Urinary bladder (tissue), 4 donors: ENCODE measurements around the gene TMEM263. TPM values are rescaled to one million over a fixed set of nuclear protein-coding genes. Genes with fewer than 3 reads are reported as not detected.
"Not testable (repeated sequence)": the region's sequence is repeated elsewhere in the genome, so short reads cannot be mapped to it uniquely, and the experiment has no call there.

Experiments used
- DNase-seq: peaks from one replicate; pipeline ENCODE4 v3.0.0-alpha.2; 2015; ENCODE audit errors: extremely low spot score
- H3K27ac ChIP-seq: one replicate; pipeline ENCODE4 v1.5.1; 2013; ENCODE audit warnings: low read depth, mild to moderate bottlenecking, moderate library complexity
- H3K36me3 ChIP-seq: one replicate; pipeline ENCODE4 v1.6.1; 2013; ENCODE audit warnings: mild to moderate bottlenecking, moderate library complexity; ENCODE audit not compliant: insufficient read depth
- H3K4me1 ChIP-seq: one replicate; pipeline ENCODE4 v1.6.1; 2013; ENCODE audit warnings: mild to moderate bottlenecking, moderate library complexity; ENCODE audit not compliant: insufficient read depth
- H3K4me3 ChIP-seq: one replicate; pipeline ENCODE4 v1.5.1; 2013; ENCODE audit warnings: low read depth, low read length
- WGBS: extraction: QIAGEN DNeasy Blood & Tissue Kit; methylation state at CpG from one replicate; pipeline ENCODE4 v1.1.7; 2013; 5-methylcytosine and 5-hydroxymethylcytosine counted together
- polyA plus RNA-seq: library from polyadenylated mRNA; stranded (reverse); fragments of 200-250 nt; gene quantifications from one replicate; pipeline ENCODE4 v1.2.3, GENCODE V29; 2013
- total RNA-seq: library from RNA; depleted of rRNA; stranded (reverse); fragments of >200 nt; gene quantifications from one replicate; pipeline ENCODE4 v1.2.3, GENCODE V29; 2014
- donor health status: healthy with polysubstance abuse.
- donor health status: healthy.

The TMEM263 gene
- total and polyA plus RNA-seq, 2 donors, result 21.5 to 183 TPM

GRCh38 chr12:106923594-106923993 lies 32.1 kb upstream of the TMEM263 start:
- H3K27ac ChIP-seq, DNase-seq, H3K4me3 ChIP-seq, H3K4me1 ChIP-seq, H3K36me3 ChIP-seq: not testable (repeated sequence)
- 92% methylated on average over 2 of the region's 2 CpGs for WGBS

- H3K4me1 ChIP-seq, result no peaks in the 10 kb centered on the region
- H3K4me3 ChIP-seq, result no peak overlapping the region
- DNase-seq, result no peak
- H3K27ac ChIP-seq, result no peak overlapping the region
- H3K36me3 ChIP-seq, result no peaks in the 10 kb centered on the region
- 72% methylated on average over 3 of the region's 3 CpGs for WGBS
Observed at GRCh38 chr12:106924268-106924861, 31.3 kb upstream of the TMEM263 start.

GRCh38 chr12:106926657-106927056 lies 29.1 kb upstream of the TMEM263 start:
- H3K36me3 ChIP-seq, result no peaks in the 10 kb centered on the region
- WGBS, result 100% methylated on average over 1 of the region's 1 CpG
- no peak for DNase-seq
- no peaks in the 10 kb centered on the region for H3K4me1 ChIP-seq
- H3K27ac ChIP-seq, result no peak overlapping the region
- no peak overlapping the region for H3K4me3 ChIP-seq

GRCh38 chr12:106934277-106934676 lies 21.4 kb upstream of the TMEM263 start:
- no peak overlapping the region for H3K4me3 ChIP-seq
- no peak overlapping the region for H3K27ac ChIP-seq
- no peaks in the 10 kb centered on the region for H3K36me3 ChIP-seq
- H3K4me1 ChIP-seq, result no peaks in the 10 kb centered on the region
- 79% methylated on average over 3 of the region's 3 CpGs for WGBS
- DNase-seq, result no peak

- no peaks in the 10 kb centered on the region for H3K36me3 ChIP-seq
- DNase-seq, result no peak
- 41% methylated on average over 6 of the region's 6 CpGs for WGBS
- H3K4me1 ChIP-seq, result no peaks in the 10 kb centered on the region
- H3K4me3 ChIP-seq, result no peak overlapping the region
- H3K27ac ChIP-seq, result no peak overlapping the region
Observed at GRCh38 chr12:106941481-106942156, 14.1 kb upstream of the TMEM263 start.

GRCh38 chr12:106942775-106943174 lies 12.9 kb upstream of the TMEM263 start:
- no peak overlapping the region for H3K4me3 ChIP-seq

GRCh38 chr12:106945261-106945851 lies 10.4 kb upstream of the TMEM263 start:
- Histone ChIP-seq H3K4me3 (no peak overlapping the region), H3K4me1 (no peaks in the 10 kb centered on the region), H3K27ac (no peak overlapping the region), H3K36me3 (no peaks in the 10 kb centered on the region)
- WGBS, result 18% methylated on average over 1 of the region's 1 CpG
- no peak for DNase-seq

More at GRCh38 chr12:106942775-106943174, 12.9 kb upstream of the TMEM263 start:
- WGBS, result 85% methylated on average over 2 of the region's 2 CpGs
- Histone ChIP-seq H3K27ac (no peak overlapping the region), H3K36me3 (no peaks in the 10 kb centered on the region), H3K4me1 (no peaks in the 10 kb centered on the region)
- no peak for DNase-seq

- Histone ChIP-seq H3K4me1 (no peaks in the 10 kb centered on the region), H3K27ac (no peak overlapping the region), H3K4me3 (no peak overlapping the region), H3K36me3 (no peaks in the 10 kb centered on the region)
- no peak for DNase-seq
Observed at GRCh38 chr12:106947461-106947860, 8.2 kb upstream of the TMEM263 start.

- 95% methylated on average over 5 of the region's 5 CpGs for WGBS
- no peak overlapping the region for H3K27ac ChIP-seq
- no peak overlapping the region for H3K4me3 ChIP-seq
- DNase-seq, result no peak
- peaks cover 4% of the 10 kb centered on the region for H3K4me1 ChIP-seq
- no peaks in the 10 kb centered on the region for H3K36me3 ChIP-seq
Observed at GRCh38 chr12:106950591-106950990, 5.1 kb upstream of the TMEM263 start.

GRCh38 chr12:106953352-106954250 lies 2.1 kb upstream of the TMEM263 start:
- DNase-seq, result no peak
- Histone ChIP-seq H3K36me3 (no peaks in the 10 kb centered on the region), H3K4me1 (peaks cover 4% of the 10 kb centered on the region), H3K27ac (no peak overlapping the region), H3K4me3 (no peak overlapping the region)
- 65% methylated on average over 12 of the region's 12 CpGs for WGBS

GRCh38 chr12:106954462-106955376 lies 988 bp upstream of the TMEM263 start:
- WGBS, result 38% methylated on average over 36 of the region's 36 CpGs
- Histone ChIP-seq H3K4me1 (peaks cover 4% of the 10 kb centered on the region), H3K4me3 (peak overlapping the region; percentile 91), H3K36me3 (no peaks in the 10 kb centered on the region), H3K27ac (peak overlapping the region; percentile 84)
- no peak for DNase-seq

- peak overlapping the region; percentile 91 for H3K4me3 ChIP-seq
- under 1% methylated on average over 34 of the region's 34 CpGs for WGBS
- no peaks in the 10 kb centered on the region for H3K36me3 ChIP-seq
- peak overlapping the region; percentile 95 for H3K27ac ChIP-seq
- DNase-seq, result no peak
- peaks cover 4% of the 10 kb centered on the region for H3K4me1 ChIP-seq
Observed at GRCh38 chr12:106956048-106956578, 406 bp downstream of the TMEM263 start.
